H9 (cell line): ENCODE results near the gene SRGAP1. TPM values are rescaled to one million over a fixed set of nuclear protein-coding genes. Genes with fewer than 3 reads are reported as not detected.

ENCODE experiments used
- DNase-seq: peaks from one replicate; pipeline ENCODE4 v3.0.0-alpha.2; 2017
- H2AFZ ChIP-seq: one replicate; pipeline ENCODE4 v1.6.1; 2013; ENCODE audit warnings: mild to moderate bottlenecking, low read length, control low read depth, moderate library complexity
- H2AK5ac ChIP-seq: 2 replicates; pipeline ENCODE4 v1.6.1; 2013; ENCODE audit warnings: low read length, control low read depth, mixed read lengths; ENCODE audit not compliant: insufficient read length
- H2BK120ac ChIP-seq: one replicate; pipeline ENCODE4 v1.6.1; 2013; ENCODE audit warnings: low read depth, mild to moderate bottlenecking, low read length, control low read depth, inconsistent platforms; ENCODE audit not compliant: poor library complexity, severe bottlenecking
- H2BK12ac ChIP-seq: 2 replicates; pipeline ENCODE4 v1.6.1; 2013; ENCODE audit warnings: low read length, control low read depth, mixed read lengths, low read depth; ENCODE audit not compliant: insufficient read length
- H2BK15ac ChIP-seq: 2 replicates; pipeline ENCODE4 v1.6.1; 2013; ENCODE audit warnings: low read depth, low read length, control low read depth
- H2BK20ac ChIP-seq: one replicate; pipeline ENCODE4 v1.6.1; 2013; ENCODE audit warnings: low read depth, mild to moderate bottlenecking, low read length, control low read depth, inconsistent platforms; ENCODE audit not compliant: poor library complexity, severe bottlenecking
- H2BK5ac ChIP-seq: 2 replicates; pipeline ENCODE4 v1.6.1; 2013; ENCODE audit warnings: low read length, control low read depth, mixed read lengths; ENCODE audit not compliant: insufficient read length
- H3K14ac ChIP-seq: 2 replicates; pipeline ENCODE4 v1.6.1; 2013; ENCODE audit warnings: low read length, control low read depth; ENCODE audit not compliant: insufficient read depth
- H3K18ac ChIP-seq: 2 replicates; pipeline ENCODE4 v1.6.1; 2013; ENCODE audit warnings: low read depth, mild to moderate bottlenecking, mixed read lengths, low read length, control low read depth; ENCODE audit not compliant: insufficient read length
- H3K23ac ChIP-seq: 2 replicates; pipeline ENCODE4 v1.6.1; 2013; ENCODE audit warnings: low read length, control low read depth, mixed read lengths, low read depth; ENCODE audit not compliant: insufficient read length
- H3K23me2 ChIP-seq: 2 replicates; pipeline ENCODE4 v1.6.1; 2013; ENCODE audit warnings: low read depth, mild to moderate bottlenecking, mixed read lengths, low read length, control low read depth; ENCODE audit not compliant: insufficient read length, poor library complexity, severe bottlenecking
- H3K27ac ChIP-seq: 2 replicates; pipeline ENCODE4 v1.5.1; 2013; ENCODE audit warnings: low read length, control low read depth, mixed read lengths, low read depth; ENCODE audit not compliant: insufficient read length
- H3K27me3 ChIP-seq: 2 replicates; pipeline ENCODE4 v1.6.1; 2013; ENCODE audit warnings: low read length, control low read depth, inconsistent platforms; ENCODE audit not compliant: insufficient read depth
- H3K4ac ChIP-seq: 2 replicates; pipeline ENCODE4 v1.6.1; 2013; ENCODE audit warnings: low read depth, mild to moderate bottlenecking, control low read depth, inconsistent platforms, low read length, moderate library complexity
- H3K4me1 ChIP-seq: 2 replicates; pipeline ENCODE4 v1.6.1; 2013; ENCODE audit warnings: low read length, control low read depth, inconsistent platforms; ENCODE audit not compliant: insufficient read depth
- H3K4me2 ChIP-seq: 2 replicates; pipeline ENCODE4 v1.6.1; 2013; ENCODE audit warnings: low read length, control low read depth, mixed read lengths; ENCODE audit not compliant: insufficient read length, insufficient read depth
- H3K56ac ChIP-seq: 2 replicates; pipeline ENCODE4 v1.6.1; 2013; ENCODE audit warnings: low read depth, mild to moderate bottlenecking, mixed read lengths, low read length, control low read depth; ENCODE audit not compliant: insufficient read length
- H3K79me1 ChIP-seq: 2 replicates; pipeline ENCODE4 v1.6.1; 2013; ENCODE audit warnings: low read depth, mild to moderate bottlenecking, moderate library complexity, low read length, control low read depth, inconsistent platforms; ENCODE audit not compliant: insufficient read depth, poor library complexity, severe bottlenecking
- H3K79me2 ChIP-seq: 2 replicates; pipeline ENCODE4 v1.6.1; 2013; ENCODE audit warnings: low read length, control low read depth, inconsistent platforms; ENCODE audit not compliant: insufficient read depth
- H3K9ac ChIP-seq: 2 replicates; pipeline ENCODE4 v1.6.1; 2013; ENCODE audit warnings: low read length, control low read depth, mixed read lengths; ENCODE audit not compliant: insufficient read length; ENCODE audit errors: extremely low read depth
- H3K9me3 ChIP-seq: one replicate; pipeline ENCODE4 v1.6.1; 2013; ENCODE audit warnings: low read depth, low read length, inconsistent platforms; ENCODE audit not compliant: control insufficient read depth
- H3T11ph ChIP-seq: one replicate; pipeline ENCODE4 v1.6.1; 2013; ENCODE audit warnings: mild to moderate bottlenecking, low read length, control low read depth, inconsistent platforms
- H4K20me1 ChIP-seq: one replicate; pipeline ENCODE4 v1.6.1; 2013; ENCODE audit not compliant: control insufficient read depth, insufficient read length, insufficient read depth
- H4K5ac ChIP-seq: 2 replicates; pipeline ENCODE4 v1.6.1; 2013; ENCODE audit warnings: low read depth, mild to moderate bottlenecking, mixed read lengths, low read length, control low read depth; ENCODE audit not compliant: insufficient read length
- H4K8ac ChIP-seq: replicated peaks from 2 replicates; pipeline ENCODE4 v1.6.1; 2013; ENCODE audit warnings: low read length, control low read depth, mixed read lengths, low read depth; ENCODE audit not compliant: insufficient read length
- H4K91ac ChIP-seq: 2 replicates; pipeline ENCODE4 v1.6.1; 2013; ENCODE audit warnings: low read depth, mild to moderate bottlenecking, moderate library complexity, mixed read lengths, low read length, control low read depth; ENCODE audit not compliant: insufficient read length
- H3K27ac Mint-ChIP-seq, 3 experiments: 2 replicates in 2 of 3; 3 replicates in 1 of 3; pipeline ENCODE4 v1.8.0; 2020 to 2021; ENCODE audit warnings: mixed read lengths in 3 of 3, mild to moderate bottlenecking in 1 of 3, moderate library complexity in 1 of 3
- H3K27me3 Mint-ChIP-seq: 2 replicates; pipeline ENCODE4 v1.8.0; 2021; ENCODE audit warnings: low read depth, mild to moderate bottlenecking, moderate library complexity, mixed read lengths
- H3K36me3 Mint-ChIP-seq, 3 experiments: 2 replicates in 2 of 3; 3 replicates in 1 of 3; pipeline ENCODE4 v1.8.0; 2020 to 2021; ENCODE audit warnings: low read depth in 3 of 3, mixed read lengths in 3 of 3; ENCODE audit not compliant: insufficient read depth in 1 of 3
- H3K4me1 Mint-ChIP-seq, 2 experiments: 2 replicates each; pipeline ENCODE4 v1.8.0; 2020; ENCODE audit warnings: mixed read lengths in 2 of 2
- H3K4me3 Mint-ChIP-seq, 2 experiments: 2 replicates in 1 of 2; 3 replicates in 1 of 2; pipeline ENCODE4 v1.8.0; 2020 to 2021; ENCODE audit warnings: mild to moderate bottlenecking in 2 of 2, mixed read lengths in 2 of 2, moderate library complexity in 1 of 2
- H3K9me3 Mint-ChIP-seq, 2 experiments: 2 replicates in 1 of 2; 3 replicates in 1 of 2; pipeline ENCODE4 v1.8.0; 2020; ENCODE audit warnings: mild to moderate bottlenecking in 2 of 2, mixed read lengths in 2 of 2, moderate library complexity in 1 of 2
- CTCF ChIP-seq: fragments of 200-600 bp; sonication (generic); conservative IDR thresholded peaks from 3 replicates; pipeline ENCODE4 v1.8.0; 2021; ENCODE audit warnings: antibody characterized with exemption, mild to moderate bottlenecking
- WGBS: extraction: QIAGEN DNeasy Blood & Tissue Kit; methylation state at CpG from one replicate; pipeline ENCODE4 v1.1.7; 2013; ENCODE audit warnings: missing lambda C conversion rate, low lambda C conversion rate, mixed read lengths; ENCODE audit not compliant: insufficient read length; ENCODE audit errors: extremely low coverage; 5-methylcytosine and 5-hydroxymethylcytosine counted together
- total RNA-seq: library from RNA; stranded (reverse); gene quantifications from 2 replicates; pipeline ENCODE4 v1.2.1, GENCODE V29; 2021

Gene SRGAP1
- total RNA-seq, 1 experiment from 2014 or later = 4.8 TPM

DNA sequence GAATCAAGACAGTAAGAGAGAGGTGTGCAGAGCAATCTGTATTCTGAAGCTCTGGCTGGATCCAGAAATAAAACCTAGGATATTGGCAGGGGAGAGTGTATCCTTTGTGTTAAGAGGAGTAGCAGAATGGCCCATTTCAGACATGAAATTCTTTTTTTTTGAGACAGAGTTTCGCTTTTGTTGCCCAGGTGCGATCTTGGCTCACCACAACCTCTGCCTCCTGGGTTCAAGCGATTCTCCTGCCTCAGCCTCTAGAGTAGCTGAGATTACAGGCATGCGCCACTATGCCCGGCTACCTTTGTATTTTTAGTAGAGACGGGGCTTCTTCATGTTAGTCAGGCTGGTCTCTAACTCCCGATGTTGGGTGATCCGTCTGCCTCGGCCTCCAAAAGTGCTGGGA, 6.1 kb upstream of the SRGAP1 start:
- no peak overlapping the region for H3K4me3 Mint-ChIP-seq
- H3K9me3 ChIP-seq = no peaks in the 10 kb centered on the region
- DNase-seq = no peak

More for the DNA sequence above, 6.1 kb upstream of the SRGAP1 start:
- Histone ChIP-seq H3K23ac (no peak overlapping the region), H3K23me2 (peaks cover 4% of the 10 kb centered on the region), H3K4me1 (no peaks in the 10 kb centered on the region), H4K91ac (no peak overlapping the region), H2BK5ac (no peak overlapping the region), H3K9ac (no peak overlapping the region), H3T11ph (no peak overlapping the region), H3K27ac (no peak overlapping the region), H3K4me2 (no peak overlapping the region), H3K4ac (no peak overlapping the region), H3K79me1 (no peaks in the 10 kb centered on the region), H4K5ac (no peak overlapping the region), H2BK12ac (no peak overlapping the region), H4K8ac (no peak overlapping the region), H3K56ac (no peak overlapping the region), H3K14ac (no peak overlapping the region), H4K20me1 (no peaks in the 10 kb centered on the region), H2BK15ac (no peak overlapping the region), H2AFZ (no peak overlapping the region), H3K79me2 (no peaks in the 10 kb centered on the region), H3K18ac (no peak overlapping the region), H2BK120ac (no peak overlapping the region), H2AK5ac (no peak overlapping the region), H2BK20ac (no peak overlapping the region), H3K27me3 (no peaks in the 10 kb centered on the region)
- Mint-ChIP-seq H3K27ac (no peak overlapping the region), H3K27me3 (peaks cover 4% of the 10 kb centered on the region; the same call in 1 of the 2 replicates), H3K36me3 (no peaks in the 10 kb centered on the region), H3K9me3 (no peaks in the 10 kb centered on the region), H3K4me1 (peaks cover 5 to 8% of the 10 kb centered on the region in 2 experiments; a peak in 3 of 4 replicates)
- no peak for TF ChIP-seq CTCF
- no CpG with 5 or more reads among the region's 9 CpGs for WGBS
